HepG2 (cell line): ENCODE measurements around the gene TH. TPM values are rescaled to one million over a fixed set of nuclear protein-coding genes. Genes with fewer than 3 reads are reported as not detected.

Source experiments
- GTF3A ChIP-seq: sonication (generic); formaldehyde crosslinking; conservative IDR thresholded peaks from 2 replicates; pipeline ENCODE4 v1.4.0; 2020; ENCODE audit warnings: mild to moderate bottlenecking, missing genetic modification reagents
- KAT8 ChIP-seq: IDR thresholded peaks from 2 replicates; pipeline ENCODE4 v1.6.1; 2016; ENCODE audit warnings: missing genetic modification reagents, missing compliant biosample characterization
- KLF12 ChIP-seq: sonication (generic); formaldehyde crosslinking; IDR thresholded peaks from 2 replicates; pipeline ENCODE4 v1.4.0; 2020; ENCODE audit warnings: missing genetic modification reagents, borderline replicate concordance
- PHF5A ChIP-seq: IDR thresholded peaks from one replicate; pipeline ENCODE4 v1.6.1; 2018; ENCODE audit warnings: low read depth, missing genetic modification reagents; ENCODE audit not compliant: unreplicated experiment
- PITX1 ChIP-seq: sonication (generic); formaldehyde crosslinking; IDR thresholded peaks from 2 replicates; pipeline ENCODE4 v1.5.1; 2020; ENCODE audit warnings: mild to moderate bottlenecking, missing genetic modification reagents
- SRY ChIP-seq: sonication (generic); formaldehyde crosslinking; IDR thresholded peaks from 2 replicates; pipeline ENCODE4 v1.8.0; 2022; ENCODE audit warnings: mild to moderate bottlenecking, missing genetic modification reagents
- TRAFD1 ChIP-seq: sonication (generic); formaldehyde crosslinking; IDR thresholded peaks from 2 replicates; pipeline ENCODE4 v1.5.1; 2020; ENCODE audit warnings: missing genetic modification reagents, mild to moderate bottlenecking, borderline replicate concordance
- ZNF407 ChIP-seq: sonication (generic); formaldehyde crosslinking; IDR thresholded peaks from one replicate; pipeline ENCODE4 v1.5.1; 2020; ENCODE audit warnings: mild to moderate bottlenecking, missing genetic modification reagents; ENCODE audit errors: not compliant biosample characterization
- ZNF430 ChIP-seq: sonication (generic); formaldehyde crosslinking; IDR thresholded peaks from 2 replicates; pipeline ENCODE4 v1.9.0; 2021; ENCODE audit warnings: mild to moderate bottlenecking, missing genetic modification reagents
- ZNF737 ChIP-seq: sonication (generic); formaldehyde crosslinking; IDR thresholded peaks from 2 replicates; pipeline ENCODE4 v1.5.0; 2020; ENCODE audit warnings: missing genetic modification reagents, mild to moderate bottlenecking, borderline replicate concordance
- ZNF850 ChIP-seq: sonication (generic); formaldehyde crosslinking; conservative IDR thresholded peaks from 2 replicates; pipeline ENCODE4 v1.9.0; 2021; ENCODE audit warnings: mild to moderate bottlenecking, missing genetic modification reagents
- polyA plus RNA-seq, 8 experiments: library from polyadenylated mRNA; depleted of rRNA in 3 of 8; stranded (reverse) in 7 of 8; unstranded in 1 of 8; fragments of >200 nt; fragmentation: Illumina TruSeq in 4 of 8; extraction: Trizol in 4 of 8; gene quantifications; 2 replicates each; pipeline versions ENCODE4 v1.2.1 to v1.2.3, GENCODE V29; 2011 to 2016; ENCODE audit warnings: low read depth in 4 of 8, missing spikeins in 1 of 8, mixed read lengths in 1 of 8; ENCODE audit not compliant: insufficient read depth in 1 of 8
- total RNA-seq, 5 experiments: library from RNA; depleted of rRNA; stranded (reverse); fragments of >200 nt; fragmentation: Illumina TruSeq; extraction: Trizol; gene quantifications; 2 replicates each; pipeline ENCODE4 v1.2.3, GENCODE V29; 2016; ENCODE audit warnings: low read depth in 1 of 5
- TF ChIP-seq, protein P1 (sequence below): sonication (generic); formaldehyde crosslinking; IDR thresholded peaks from 2 replicates; pipeline ENCODE4 v1.8.1; 2022; ENCODE audit warnings: low read depth, mild to moderate bottlenecking, missing genetic modification reagents
- TF ChIP-seq, protein P2 (sequence below): sonication (generic); formaldehyde crosslinking; conservative IDR thresholded peaks from 2 replicates; pipeline ENCODE4 v1.4.0; 2020; ENCODE audit warnings: missing genetic modification reagents
- TF ChIP-seq, protein P3 (sequence below): sonication (generic); formaldehyde crosslinking; IDR thresholded peaks from 2 replicates; pipeline ENCODE4 v1.4.0; 2020; ENCODE audit warnings: mild to moderate bottlenecking, missing genetic modification reagents

TH gene
- total and polyA plus RNA-seq, 2 of the 13 experiments (the other 11 are each of a cell fraction or from before 2014, with no cell fraction given): 0.36 TPM; not detected in 1

DNA sequence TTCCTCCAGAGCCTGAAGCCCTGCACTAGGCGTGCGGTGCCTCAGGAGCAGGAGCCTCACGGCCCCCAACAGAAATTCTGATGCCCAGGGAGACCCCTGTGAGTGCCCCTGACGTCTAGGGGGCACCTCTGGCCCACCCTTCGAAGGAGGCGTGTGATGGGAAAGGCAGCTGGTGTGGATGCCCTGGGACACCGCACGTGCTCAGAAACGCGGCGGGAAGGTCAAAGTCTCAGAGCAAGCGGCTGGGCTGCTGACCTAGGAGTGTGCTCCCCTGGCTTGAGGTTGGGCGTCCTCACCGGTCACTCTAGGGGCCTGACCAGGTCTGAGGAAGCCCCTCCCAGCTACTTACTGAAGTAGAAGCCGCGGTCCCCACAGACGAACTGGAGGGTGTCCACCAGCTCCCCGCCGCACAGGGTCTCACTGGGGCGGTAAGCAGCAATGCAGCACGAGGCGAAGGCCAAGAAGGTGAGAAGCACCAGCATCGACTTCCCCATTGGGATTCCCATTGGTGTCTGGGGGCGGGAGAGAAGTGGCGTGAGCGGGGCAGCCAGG, 36.5 kb downstream of the TH start (continued):
- TF ChIP-seq, protein P1, sequence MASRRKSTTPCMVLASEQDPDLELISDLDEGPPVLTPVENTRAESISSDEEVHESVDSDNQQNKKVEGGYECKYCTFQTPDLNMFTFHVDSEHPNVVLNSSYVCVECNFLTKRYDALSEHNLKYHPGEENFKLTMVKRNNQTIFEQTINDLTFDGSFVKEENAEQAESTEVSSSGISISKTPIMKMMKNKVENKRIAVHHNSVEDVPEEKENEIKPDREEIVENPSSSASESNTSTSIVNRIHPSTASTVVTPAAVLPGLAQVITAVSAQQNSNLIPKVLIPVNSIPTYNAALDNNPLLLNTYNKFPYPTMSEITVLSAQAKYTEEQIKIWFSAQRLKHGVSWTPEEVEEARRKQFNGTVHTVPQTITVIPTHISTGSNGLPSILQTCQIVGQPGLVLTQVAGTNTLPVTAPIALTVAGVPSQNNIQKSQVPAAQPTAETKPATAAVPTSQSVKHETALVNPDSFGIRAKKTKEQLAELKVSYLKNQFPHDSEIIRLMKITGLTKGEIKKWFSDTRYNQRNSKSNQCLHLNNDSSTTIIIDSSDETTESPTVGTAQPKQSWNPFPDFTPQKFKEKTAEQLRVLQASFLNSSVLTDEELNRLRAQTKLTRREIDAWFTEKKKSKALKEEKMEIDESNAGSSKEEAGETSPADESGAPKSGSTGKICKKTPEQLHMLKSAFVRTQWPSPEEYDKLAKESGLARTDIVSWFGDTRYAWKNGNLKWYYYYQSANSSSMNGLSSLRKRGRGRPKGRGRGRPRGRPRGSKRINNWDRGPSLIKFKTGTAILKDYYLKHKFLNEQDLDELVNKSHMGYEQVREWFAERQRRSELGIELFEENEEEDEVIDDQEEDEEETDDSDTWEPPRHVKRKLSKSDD (CRISPR knock-in tag): 0 out of 2 replicates have a peak, but pooled peaks have one; percentile 50
- TF ChIP-seq ZNF737 (CRISPR knock-in tag) (no peak), SRY (peak; percentile 5; the same call in 1 of the 2 replicates), PITX1 (CRISPR knock-in tag) (peak; percentile 4; the same call in 1 of the 2 replicates), TRAFD1 (CRISPR knock-in tag) (no peak), PHF5A (CRISPR knock-in tag) (peak; percentile 5), ZNF430 (CRISPR knock-in tag) (peak; percentile 32; the same call in 1 of the 2 replicates), GTF3A (0 out of 2 replicates have a peak, but pooled peaks have one; percentile 44), KAT8 (CRISPR knock-in tag) (no peak), ZNF850 (peak; percentile 46; the same call in 1 of the 2 replicates), KLF12 (CRISPR knock-in tag) (0 out of 2 replicates have a peak, but pooled peaks have one; percentile 1), ZNF407 (no peak)
- TF ChIP-seq, protein P2, sequence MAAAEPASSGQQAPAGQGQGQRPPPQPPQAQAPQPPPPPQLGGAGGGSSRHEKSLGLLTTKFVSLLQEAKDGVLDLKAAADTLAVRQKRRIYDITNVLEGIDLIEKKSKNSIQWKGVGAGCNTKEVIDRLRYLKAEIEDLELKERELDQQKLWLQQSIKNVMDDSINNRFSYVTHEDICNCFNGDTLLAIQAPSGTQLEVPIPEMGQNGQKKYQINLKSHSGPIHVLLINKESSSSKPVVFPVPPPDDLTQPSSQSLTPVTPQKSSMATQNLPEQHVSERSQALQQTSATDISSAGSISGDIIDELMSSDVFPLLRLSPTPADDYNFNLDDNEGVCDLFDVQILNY (CRISPR knock-in tag): no peak
- TF ChIP-seq, protein P3, sequence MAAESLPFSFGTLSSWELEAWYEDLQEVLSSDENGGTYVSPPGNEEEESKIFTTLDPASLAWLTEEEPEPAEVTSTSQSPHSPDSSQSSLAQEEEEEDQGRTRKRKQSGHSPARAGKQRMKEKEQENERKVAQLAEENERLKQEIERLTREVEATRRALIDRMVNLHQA (CRISPR knock-in tag): no peak
